Activated naive CD4-positive, alpha-beta T cell (primary cell): ENCODE results near the gene DPP4.
"Not testable (repeated sequence)": the region's sequence is repeated elsewhere in the genome, so short reads cannot be mapped to it uniquely, and the experiment has no call there.

Experiments
- DNase-seq, 4 experiments: peaks; one replicate each; lab custom pipeline; 2025; lab: John Stamatoyannopoulos, UW

DPP4 gene

DNA sequence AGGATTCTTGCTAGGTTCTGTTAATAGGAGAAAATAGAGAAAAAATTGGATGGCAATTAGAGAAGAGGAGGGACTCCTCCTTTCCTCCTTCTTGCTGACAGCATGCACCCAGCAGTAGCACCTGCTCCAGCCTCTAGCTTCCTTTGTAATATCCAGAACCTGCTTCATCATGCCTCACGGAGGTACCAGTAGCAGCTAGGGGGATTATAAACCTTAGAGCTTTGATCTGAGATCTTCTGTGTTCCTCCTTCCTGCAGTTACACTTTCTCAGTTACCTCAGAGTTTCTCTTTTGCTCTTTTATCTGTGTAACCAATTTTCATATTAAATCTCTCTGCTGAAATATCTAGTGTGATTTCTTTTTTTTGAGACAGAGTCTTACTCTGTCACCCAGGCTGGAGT, 16.6 kb downstream of the DPP4 start:
- no peak for DNase-seq

DNA sequence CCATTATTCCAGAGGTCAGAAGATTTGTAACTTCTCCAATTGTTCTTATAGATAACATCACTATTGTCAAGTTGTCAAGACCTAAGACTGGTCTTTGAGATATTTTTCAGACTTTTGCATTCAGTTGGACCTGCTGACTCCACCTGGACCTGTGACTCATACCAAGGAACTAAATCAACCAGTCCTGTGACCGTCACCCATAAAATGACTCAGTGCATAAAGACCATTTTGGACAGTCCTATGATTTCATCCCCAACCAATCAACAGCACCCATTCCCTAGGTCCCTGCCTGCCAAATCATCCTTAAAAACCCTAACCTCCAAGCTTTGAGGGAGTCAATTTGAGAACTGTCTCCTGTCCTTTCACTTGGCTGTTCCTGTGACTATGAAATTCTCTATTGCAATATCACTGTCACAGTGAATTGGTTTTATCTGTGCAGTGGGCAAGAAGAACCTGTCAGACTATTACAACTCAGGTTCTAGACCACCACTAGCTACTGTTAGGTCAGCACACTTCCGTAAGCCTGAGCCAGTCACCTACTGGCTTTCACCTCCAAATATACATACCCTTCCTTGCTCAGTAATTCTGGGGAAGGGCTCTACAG, 17.1 kb downstream of the DPP4 start:
- DNase-seq = no peak

DNA sequence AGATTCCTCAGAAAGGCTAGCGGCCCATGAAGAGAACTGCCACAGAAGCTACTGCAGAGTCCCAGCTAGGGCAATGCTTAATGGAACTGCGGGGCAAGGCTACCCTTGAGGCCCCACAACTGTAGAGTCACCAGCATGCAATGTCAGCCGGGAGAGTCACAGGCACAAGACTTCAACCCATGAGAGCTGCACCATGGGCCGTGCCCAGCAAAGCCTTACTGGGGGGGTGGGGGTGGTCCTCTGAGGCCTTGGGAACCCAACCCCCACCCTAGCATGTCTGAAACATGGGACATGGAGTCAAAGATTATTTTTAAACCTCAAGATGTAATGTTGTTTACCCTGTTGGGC, 20.2 kb downstream of the DPP4 start:
- no peak for DNase-seq

DNA sequence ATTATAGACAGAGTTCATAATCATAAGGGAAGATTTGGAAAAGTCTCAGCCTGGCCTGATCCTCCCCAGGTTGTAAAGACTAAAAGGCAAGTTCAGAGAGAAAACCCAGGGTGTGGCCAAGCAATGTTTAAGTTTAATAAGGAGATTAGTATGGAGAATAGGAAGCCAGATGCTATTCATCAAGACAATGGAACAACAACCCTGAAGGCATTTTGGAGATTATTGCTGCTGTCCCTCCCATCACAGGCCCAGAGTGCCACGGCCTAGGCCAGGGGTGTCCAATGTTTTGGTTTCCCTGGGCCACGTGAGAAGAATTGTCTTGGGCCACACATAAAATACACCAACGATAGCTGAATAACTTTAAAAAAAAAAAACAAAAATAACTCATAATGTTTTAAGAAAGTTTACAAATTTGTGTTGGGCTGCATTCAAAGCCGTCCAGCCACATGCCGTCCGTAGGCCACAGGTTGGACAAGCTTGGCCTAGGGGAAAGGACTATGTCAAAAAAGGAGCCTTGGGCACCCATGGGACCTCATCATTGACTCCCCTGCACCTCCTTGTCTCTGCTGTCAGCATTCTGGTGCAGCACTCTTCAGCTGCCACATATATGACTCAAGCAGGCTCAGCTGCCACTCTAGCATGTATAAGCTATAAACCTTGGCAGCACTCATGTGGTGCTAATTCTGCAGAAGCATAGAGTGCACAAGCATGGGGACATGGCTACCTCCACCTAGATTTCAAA, 20.8 kb downstream of the DPP4 start:
- no peak for DNase-seq

DNA sequence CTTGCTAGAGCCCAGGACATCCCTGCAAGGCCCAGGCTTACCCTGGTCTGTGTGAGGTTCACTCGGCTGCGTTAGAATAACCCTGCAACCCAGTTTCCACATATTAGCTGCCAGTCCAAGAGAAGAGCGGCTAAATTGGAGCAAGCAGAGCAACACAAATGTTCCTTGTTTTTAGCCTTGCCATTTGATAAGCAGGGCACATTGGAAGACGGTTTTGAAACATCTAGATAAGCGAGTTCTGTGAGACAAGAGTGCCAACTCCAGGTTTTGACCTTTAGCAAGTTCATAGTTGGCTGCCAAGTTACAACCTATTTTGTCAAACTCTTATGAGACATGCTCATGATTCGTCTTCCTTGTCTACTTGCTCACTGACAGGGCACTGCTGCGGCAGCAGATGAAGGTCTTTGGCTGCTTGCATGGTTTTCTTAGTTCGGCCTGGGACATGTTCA, 23.5 kb downstream of the DPP4 start:
- DNase-seq = no peak

DNA sequence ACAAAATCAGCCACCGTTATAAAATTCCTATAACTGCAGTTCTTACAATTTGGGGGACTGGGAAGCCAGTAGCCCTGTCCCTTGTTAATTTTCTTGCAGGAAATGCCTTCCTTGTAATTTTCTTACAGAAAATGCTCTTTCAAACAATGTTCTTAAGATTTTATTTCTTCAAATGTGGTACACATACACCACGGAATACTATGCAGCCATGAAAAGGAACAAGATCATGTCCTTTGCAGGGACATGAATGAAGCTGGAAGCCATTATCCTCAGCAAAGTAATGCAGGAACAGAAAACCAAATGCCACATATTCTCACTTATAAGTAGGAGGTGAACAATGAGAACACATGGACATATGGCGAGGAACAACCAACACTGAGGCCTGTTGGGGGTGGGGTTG, 24.9 kb downstream of the DPP4 start:
- not testable (repeated sequence) for DNase-seq

DNA sequence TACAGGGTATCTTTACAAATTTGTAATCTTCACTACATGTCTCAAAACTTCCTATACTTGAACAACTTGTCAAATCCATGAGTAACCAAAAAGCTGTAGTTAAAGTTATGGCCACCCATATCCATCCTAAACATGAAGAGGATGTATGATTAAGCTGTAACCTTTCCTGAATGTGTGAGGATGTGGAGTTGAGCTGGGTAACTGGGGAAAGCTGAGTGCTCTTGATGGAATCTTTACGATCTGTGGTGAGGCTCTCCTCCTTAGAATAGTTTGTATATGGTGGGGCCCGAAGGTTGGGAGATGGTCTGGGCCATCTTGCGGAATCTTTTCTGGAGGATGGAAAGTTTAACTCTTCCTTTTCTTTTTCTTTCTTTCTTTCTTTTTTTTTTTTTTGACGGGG, 29.4 kb downstream of the DPP4 start:
- DNase-seq = no peak

DNA sequence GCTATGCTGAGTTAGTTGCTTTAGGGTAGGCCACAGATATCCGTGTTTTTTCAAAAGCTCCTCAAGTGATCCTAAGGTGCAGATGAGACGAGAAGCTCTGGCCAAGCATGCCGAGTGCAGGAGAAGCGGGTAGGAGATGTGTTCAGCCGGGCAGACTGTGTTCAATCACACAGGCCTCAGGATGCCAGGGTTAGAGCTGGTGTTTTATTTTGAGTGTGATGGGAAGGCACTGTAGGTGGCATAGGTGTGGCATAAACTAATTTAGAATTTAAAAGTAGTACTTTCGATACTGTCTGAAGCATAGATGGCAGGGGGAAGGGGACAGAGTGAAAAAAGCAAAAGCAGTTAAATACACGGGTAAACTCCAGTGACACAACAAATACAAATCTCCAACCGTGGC, 30.9 kb downstream of the DPP4 start:
- no peak for DNase-seq

DNA sequence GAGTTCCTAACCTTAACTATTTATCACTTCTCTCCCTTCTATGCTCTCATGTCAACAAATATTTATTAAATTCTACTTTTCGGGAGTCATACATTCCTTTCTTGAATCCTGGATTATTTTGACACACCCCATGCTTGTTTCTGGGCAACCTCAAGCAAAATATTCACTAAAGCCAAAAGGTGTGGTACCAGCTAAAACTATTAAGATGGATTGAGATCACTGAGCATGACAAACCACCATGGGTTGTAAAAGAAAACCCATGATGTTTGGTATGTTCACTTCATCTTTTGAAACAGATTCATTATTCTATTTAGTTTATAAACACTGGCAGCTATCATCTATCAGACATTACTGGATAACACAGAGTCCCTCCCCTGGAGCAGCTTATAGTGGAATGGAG, 32.5 kb downstream of the DPP4 start:
- DNase-seq = no peak

DNA sequence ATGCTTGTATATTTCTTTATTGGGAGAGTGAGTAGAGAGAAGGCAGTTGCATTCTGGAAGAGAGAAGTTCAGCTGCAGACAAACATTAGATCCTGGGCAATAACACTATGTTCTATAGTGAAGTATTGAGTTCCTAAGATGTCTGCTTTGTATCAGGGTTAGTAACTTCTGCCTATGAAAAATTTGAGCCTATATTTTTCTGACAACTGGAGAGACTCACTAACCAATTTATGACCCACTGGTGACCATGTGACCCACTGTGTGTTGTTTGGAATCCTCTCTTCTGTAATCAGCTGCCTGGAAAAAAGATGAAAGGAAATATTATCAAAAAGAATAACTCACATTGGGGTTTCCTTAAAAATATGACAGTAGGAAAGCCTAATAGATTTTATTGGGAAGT, 35.3 kb downstream of the DPP4 start:
- DNase-seq = no peak

DNA sequence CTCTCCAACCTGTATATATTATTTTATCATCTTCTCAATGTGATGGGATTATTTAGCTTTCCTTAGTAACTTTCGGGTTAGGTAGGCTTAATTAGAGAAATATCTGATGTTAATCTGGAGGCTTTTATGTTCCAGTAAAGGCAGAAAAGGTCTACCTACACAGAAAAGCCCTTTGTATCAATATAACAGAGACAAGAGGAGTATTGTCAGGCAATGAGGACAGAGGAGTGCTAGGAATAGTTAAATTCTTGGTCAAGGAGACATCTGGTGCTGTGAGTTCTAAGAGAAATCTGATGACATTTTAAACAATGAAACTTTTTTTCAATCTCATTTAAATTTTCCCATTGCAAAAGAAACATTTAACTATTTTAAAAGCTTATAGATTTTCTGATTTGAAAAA, 36.1 kb downstream of the DPP4 start:
- DNase-seq = no peak

DNA sequence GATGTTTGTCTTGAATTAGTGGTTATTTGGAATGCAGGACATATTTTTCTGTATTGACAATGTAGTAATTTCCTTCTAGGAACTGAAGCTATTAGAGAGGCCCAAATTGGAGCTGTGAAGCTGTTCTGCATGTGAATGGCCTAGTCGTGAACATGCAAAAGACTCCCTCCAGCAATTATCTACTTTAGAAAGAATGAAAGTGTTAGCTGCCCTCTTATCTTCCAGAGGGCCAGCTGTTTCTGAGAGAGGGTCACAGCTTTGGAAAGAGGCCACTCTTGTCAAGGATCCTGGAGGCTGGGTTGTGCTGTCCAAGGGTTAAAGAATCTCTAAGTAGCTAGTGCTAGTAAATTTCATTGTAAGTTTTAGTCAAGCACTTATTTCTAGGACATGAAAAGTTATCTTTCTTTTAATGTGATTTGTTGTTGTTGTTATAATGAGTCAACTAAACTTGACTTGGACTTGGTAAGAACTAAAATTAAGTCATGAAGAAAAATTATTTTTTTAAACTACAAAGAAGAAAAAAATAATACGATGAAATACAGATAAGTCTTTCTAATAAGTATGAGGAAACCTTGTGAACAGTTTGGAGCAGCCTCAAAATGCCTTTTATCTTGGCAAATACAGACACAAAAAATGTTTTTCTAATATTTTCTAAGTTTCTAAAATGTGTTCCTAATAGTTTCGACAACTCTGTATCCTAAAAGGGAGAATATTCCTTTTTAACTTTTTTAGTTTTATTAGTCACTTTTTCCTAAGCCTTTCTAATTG, 36.8 kb downstream of the DPP4 start:
- no peak for DNase-seq

DNA sequence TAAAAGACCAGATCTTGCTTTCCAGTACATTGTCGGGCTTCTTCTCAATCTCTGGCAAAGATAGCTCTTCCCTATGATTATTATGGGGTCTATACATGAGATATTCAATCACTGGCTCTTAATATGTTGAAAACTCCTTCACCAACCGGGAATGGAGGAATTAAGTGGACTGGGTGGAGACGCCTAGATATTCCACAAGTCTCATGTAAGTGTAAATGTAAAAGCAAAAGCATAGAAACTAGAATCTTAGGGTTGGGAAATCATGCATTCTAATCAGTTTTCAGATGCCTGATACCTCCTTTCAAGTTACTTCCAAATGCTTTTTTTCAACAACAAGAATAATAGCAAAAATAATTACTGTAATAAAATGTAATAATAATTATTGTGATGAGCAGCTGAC, 38.0 kb downstream of the DPP4 start:
- no peak for DNase-seq

DNA sequence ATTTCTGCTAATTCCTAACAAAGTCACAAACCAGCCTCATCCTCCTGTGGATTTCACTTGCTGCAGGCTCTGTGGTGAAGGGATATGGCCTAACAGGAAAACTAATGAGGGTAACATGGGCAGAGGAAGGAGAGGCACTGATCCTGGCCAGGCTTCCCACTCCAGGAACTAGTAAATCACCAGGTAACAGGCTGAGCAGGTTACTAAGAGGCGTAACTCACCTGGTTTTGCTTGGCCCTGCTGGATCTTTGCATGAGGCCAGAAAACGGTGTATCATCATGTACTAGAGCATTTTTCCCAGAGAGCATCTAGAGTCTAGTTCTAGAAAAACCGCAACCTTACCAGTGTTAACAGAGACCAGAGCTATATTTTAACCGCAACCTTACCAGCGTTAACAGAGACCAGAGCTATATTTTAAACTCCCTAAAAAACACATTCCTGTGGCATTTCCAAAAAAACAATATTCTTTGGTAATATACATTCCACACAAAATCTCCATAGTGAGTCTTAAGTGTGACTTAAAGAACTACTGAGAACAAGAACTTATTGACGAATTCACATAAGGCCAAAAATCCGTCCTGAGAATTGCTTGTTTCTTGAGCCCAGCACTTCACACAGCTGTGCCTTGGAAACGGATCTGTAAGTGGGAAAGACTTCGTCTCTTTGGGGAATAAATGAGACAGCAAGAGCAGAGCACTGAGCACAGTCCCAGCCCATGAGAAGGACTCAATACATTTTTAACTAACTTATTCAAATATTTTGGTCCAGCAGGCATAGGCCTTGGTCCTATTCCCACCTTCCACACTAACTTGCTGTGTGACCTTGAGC, 43.4 kb downstream of the DPP4 start:
- no peak for DNase-seq

DNA sequence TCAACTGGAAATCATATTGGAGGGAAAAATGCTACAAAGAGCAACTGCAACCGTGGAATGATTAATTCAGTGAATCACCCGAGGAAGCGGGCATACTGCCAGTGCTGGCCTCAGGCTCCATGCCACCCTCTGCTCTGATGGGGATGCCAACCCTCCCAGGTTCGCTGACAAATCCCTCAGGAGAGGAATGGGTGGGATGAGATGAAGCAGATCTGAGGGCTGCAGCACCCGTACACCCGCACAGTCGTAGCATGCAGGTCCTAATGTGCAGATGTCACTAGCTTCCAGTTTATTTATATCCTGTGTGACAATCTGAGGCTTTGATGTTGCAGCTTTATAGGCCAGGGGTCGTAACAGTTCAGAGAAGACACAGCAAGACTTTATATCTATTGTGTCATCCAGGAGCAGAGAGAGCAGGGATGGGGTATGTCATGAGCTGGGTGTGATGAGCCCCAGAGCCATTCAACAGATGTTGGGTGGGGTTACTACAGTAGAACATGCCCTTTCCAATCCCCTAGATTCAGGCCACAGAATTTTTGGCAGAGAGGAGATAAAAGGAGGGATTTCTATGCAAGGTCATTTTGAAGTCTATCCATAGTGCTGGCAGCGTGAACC, 44.6 kb downstream of the DPP4 start:
- DNase-seq = no peak

DNA sequence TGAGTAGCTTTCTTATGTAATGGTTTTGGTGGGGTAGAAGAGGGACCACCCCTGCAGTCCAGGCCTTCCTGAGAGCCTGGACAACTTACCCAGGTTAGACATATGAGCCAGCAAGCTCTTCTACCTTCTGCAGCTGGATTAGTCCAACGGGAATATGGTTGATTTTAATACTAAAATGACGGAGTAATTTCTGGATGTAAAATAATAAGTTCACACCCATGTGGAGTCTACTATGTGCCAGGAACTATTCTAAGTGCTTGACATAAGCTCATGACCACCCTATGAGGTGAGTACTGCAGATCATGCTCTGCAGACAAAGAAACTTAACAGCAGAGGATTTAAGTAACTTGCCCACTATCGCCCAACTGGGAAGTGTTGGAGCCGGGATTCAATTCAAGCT, 45.5 kb downstream of the DPP4 start:
- no peak for DNase-seq

DNA sequence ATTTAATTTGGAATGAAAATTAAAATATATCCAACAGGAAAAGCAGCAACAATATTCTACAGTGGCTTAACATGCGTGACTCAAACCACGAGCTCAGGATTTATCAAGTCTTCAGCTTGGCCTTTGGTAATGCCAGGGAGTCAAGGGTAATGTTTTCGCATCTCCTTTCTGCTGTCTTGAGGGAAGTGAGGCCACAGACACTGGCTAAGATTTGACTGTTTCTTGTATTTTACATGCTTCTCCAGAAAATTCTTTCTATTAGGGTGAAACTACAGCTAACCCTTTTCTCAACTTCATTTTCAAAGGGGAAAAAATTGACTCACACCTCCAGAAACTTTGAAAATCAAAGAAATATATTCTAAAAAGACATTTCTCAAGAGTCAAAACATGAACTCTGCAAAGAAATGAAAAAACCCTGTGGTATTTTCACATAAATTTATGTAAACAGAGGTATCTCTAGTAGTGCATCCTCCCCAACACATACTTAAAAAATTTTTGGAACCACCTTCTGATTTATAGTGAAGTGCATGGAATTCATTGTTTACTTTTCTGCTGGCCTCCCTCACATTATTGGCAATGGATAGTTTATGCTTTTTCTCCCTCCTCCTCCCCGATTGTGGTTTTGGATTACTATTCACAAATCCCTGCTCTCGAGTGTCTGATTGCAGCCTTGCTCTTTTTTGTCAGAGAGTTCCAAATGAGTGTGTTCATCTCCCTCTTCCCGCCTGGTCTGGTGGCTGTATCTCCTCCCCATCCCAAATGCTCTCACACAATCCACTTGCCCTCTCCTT, 48.7 kb downstream of the DPP4 start:
- no peak for DNase-seq

DNA sequence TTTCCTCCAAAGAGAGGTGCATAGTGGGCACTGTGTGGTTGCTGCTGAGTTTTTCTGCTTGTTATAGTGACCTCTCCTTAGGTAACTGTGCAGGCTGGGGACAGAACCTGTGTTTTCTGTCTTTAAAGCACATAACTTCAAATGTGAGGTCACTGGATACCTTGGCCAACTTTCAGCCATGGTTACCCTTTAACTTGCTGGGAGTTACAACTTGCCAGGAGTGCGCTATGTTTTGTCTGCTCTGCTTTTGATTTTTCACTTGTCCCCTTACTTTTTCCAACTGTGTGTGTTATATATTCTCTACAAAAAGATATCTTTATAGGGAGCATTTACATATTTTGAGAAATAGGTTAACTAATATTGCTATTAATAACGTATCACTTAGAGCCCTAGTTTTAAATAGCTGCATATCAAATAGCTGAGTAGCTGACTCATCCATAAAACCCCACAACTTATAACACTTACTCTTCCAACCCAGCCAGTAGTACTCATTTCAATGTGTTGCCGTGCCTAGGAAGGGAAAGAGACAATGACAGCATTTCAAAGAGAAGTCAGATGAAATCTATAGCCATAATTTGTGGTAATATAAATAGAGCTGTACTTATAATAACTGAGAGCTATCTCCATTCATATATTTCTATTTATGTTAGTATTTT, 51.6 kb downstream of the DPP4 start:
- DNase-seq = no peak

DNA sequence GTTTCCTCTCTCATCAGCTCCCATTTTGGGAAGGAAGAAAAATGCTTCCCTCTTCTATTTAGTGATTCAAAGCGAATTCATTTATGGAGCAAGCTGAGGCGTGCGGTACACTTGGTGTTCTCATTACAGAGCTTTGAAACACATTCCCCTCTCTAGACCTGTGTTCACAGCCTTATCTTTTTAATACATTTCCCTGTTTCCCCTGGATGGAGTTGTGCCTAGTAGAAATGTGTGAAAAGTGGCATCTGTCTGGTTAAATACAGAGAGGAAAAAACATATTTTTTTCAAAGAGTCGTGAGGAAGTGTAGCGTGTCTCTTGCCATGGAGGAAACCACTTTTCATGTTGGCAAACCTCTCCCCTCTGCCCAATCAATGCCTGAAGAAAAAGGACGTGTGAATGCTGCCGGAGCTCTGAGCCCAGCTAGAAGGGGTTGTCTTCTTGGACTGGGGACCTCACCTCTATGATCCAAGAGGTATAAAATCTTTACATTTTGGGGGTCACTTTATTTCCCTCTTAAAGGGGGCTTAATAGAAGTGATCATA, 52.4 kb downstream of the DPP4 start:
- DNase-seq = no peak

DNA sequence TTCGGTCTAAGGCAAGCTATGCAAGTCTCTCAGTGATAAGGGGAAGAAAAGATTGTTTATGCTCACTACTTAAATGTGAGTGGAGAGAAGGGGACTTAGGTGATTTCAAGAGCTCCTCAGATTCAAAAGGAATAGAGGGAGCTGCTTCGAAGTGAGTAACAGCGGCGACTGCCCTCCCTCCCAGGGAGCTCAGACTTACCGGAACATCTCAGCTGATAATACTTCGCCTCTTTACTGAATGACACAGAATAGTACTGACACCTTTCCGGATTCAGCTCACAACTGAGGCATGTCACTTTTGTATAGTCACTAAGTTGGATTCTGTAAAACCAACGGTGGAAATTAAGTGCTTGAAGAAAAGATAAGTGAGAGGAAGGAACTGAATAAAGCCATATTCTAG, 55.5 kb downstream of the DPP4 start:
- no peak for DNase-seq
